BLaER1 treated with 17β-estradiol and CSF1 and Interleukin-3, amounts not matched to agents 10 nM and 100 nM (cell line): ENCODE measurements around the gene GRIN3A.

Experiments used
- H3K27ac ChIP-seq, 11 experiments: shearing (Covaris generic); formaldehyde crosslinking; 2 replicates each; pipeline ENCODE4 v1.8.1; 2022
- H3K27me3 ChIP-seq, 11 experiments: shearing (Covaris generic); formaldehyde crosslinking; 2 replicates each; pipeline ENCODE4 v1.8.1; 2022
- H3K36me3 ChIP-seq, 11 experiments: shearing (Covaris generic); formaldehyde crosslinking; 2 replicates each; pipeline ENCODE4 v1.8.1; 2022
- H3K4me1 ChIP-seq, 10 experiments: shearing (Covaris generic); formaldehyde crosslinking; 2 replicates each; pipeline ENCODE4 v1.8.1; 2022
- H3K4me2 ChIP-seq, 11 experiments: shearing (Covaris generic); formaldehyde crosslinking; 2 replicates each; pipeline ENCODE4 v1.8.1; 2022
- H3K4me3 ChIP-seq, 10 experiments: shearing (Covaris generic); formaldehyde crosslinking; 2 replicates each; pipeline ENCODE4 v1.8.1; 2022
- H3K9ac ChIP-seq, 11 experiments: shearing (Covaris generic); formaldehyde crosslinking; 2 replicates each; pipeline ENCODE4 v1.8.1; 2022
- H3K9me3 ChIP-seq, 11 experiments: shearing (Covaris generic); formaldehyde crosslinking; replicated peaks in 1 of 11; 2 replicates each; pipeline ENCODE4 v1.8.1; 2022
- H4K20me1 ChIP-seq, 11 experiments: shearing (Covaris generic); formaldehyde crosslinking; 2 replicates each; pipeline ENCODE4 v1.8.1; 2022
- Cebpa-rat ChIP-seq, 11 experiments: shearing (Covaris generic); IDR thresholded peaks; 2 replicates each; pipeline ENCODE4 v1.8.1; 2022

GRIN3A gene

DNA sequence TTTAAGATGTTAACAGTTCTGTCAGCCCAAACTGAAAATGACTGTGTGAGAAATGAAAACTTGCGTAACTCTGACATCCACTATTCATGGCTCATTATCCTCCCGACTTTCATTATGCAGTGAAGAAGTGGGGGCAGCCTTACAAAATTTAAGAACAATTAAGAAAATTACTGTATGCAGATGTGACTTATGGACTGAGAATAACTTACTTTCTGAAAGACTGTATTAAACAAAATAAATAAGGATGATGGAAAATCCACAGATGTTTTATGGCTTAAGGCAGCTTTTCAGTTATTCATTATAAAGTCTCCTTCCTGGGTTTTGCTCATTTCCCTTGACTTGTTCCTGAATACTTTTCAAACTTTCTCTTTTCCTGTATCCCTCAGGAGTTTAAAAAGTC lies 55.2 kb downstream of the GRIN3A start:
- Histone ChIP-seq H3K27ac (no peak overlapping the region), H3K4me1 (peaks cover 0 to 3% (median 0%) of the 10 kb centered on the region in 10 experiments; a peak in 2 of 20 replicates), H3K36me3 (no peaks in the 10 kb centered on the region), H4K20me1 (no peaks in the 10 kb centered on the region), H3K4me3 (no peak overlapping the region), H3K27me3 (no peaks in the 10 kb centered on the region), H3K4me2 (no peak overlapping the region), H3K9ac (no peak overlapping the region), H3K9me3 (no peaks in the 10 kb centered on the region)
- TF ChIP-seq Cebpa-rat (IDR thresholded peaks at IDR 0.05): no peak

DNA sequence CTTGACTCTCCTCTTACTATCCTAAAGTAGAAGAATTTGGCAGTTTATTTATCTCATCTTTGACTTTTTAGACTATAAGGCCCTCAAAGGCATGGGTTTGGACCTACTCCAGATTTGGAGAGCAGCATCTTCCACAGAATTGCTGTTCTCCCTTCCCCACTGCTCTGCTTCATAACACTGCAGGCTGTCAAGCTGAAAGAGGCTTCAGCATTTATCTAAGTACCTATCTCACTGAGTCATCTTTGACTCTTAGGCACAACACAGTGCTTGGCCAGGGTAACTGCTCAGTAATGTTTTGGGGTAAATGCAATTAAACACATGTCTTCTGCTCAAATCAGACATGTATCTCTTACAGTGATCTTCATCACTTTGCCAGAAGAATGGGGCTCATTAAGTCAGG lies 60.6 kb downstream of the GRIN3A start:
- Histone ChIP-seq H4K20me1 (no peaks in the 10 kb centered on the region), H3K27me3 (no peaks in the 10 kb centered on the region), H3K27ac (no peak overlapping the region), H3K4me1 (peaks cover 0 to 22% (median 3%) of the 10 kb centered on the region in 10 experiments; a peak in 9 of 20 replicates), H3K4me2 (no peak overlapping the region), H3K36me3 (no peaks in the 10 kb centered on the region), H3K9me3 (no peaks in the 10 kb centered on the region), H3K4me3 (no peak overlapping the region), H3K9ac (no peak overlapping the region)
- TF ChIP-seq Cebpa-rat (IDR thresholded peaks at IDR 0.05): no peak

DNA sequence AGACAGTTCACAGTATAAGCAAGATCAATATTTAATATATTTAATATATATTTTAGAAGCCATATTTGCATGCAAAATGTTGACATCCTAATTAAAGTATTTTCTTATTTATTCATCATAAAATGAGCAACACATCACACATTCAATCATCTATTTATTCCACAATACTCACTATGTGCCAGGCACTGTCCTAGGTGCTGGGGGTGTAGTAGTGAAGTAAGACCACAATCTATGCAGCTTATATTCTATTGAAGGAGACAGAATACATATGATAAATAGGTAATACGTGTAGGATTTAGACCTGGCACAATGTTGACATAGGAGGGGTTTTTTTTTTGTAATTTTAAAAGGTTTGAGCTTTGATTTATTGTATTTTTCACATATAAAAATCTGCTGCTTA lies 63.1 kb downstream of the GRIN3A start:
- H3K4me2 ChIP-seq: no peak overlapping the region
- no peak overlapping the region for H3K4me3 ChIP-seq
- no peaks in the 10 kb centered on the region for H3K36me3 ChIP-seq
- H3K27ac ChIP-seq: no peak overlapping the region
- H3K9ac ChIP-seq: no peak overlapping the region
- H3K4me1 ChIP-seq: peaks cover 0 to 25% (median 3%) of the 10 kb centered on the region in 10 experiments; a peak in 9 of 20 replicates
- H3K9me3 ChIP-seq: no peaks in the 10 kb centered on the region
- no peaks in the 10 kb centered on the region for H3K27me3 ChIP-seq
- TF ChIP-seq Cebpa-rat (IDR thresholded peaks at IDR 0.05): no peak
- H4K20me1 ChIP-seq: no peaks in the 10 kb centered on the region

DNA sequence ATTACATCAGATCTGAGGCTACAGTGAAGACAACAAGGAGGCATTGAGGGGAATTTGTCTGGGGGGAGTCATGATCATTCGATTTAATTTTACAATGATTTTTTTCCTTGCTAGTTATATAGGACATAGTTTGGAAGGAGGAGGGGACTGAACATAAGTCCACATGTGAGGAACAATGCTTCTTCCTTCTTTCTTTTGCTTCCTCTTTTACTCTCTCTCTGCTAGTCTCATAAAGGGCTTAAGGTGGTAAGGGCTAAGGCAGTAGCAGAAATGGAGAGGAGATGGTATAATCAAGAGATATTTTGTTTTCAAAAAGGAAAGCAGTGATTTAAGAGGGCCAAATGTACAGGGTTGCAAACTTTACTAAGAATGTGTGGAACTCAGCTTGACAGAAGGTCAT lies 64.3 kb downstream of the GRIN3A start:
- Histone ChIP-seq H3K27ac (no peak overlapping the region), H3K27me3 (no peaks in the 10 kb centered on the region), H4K20me1 (no peaks in the 10 kb centered on the region), H3K4me2 (peak overlapping the region in 5 of 11 experiments; percentile 1 to 53 (median 27); a peak in 6 of 22 replicates), H3K4me3 (no peak overlapping the region), H3K9ac (no peak overlapping the region), H3K36me3 (no peaks in the 10 kb centered on the region), H3K4me1 (peaks cover 0 to 25% (median 3%) of the 10 kb centered on the region in 10 experiments; a peak in 9 of 20 replicates), H3K9me3 (no peaks in the 10 kb centered on the region)
- TF ChIP-seq Cebpa-rat (IDR thresholded peaks at IDR 0.05): no peak

DNA sequence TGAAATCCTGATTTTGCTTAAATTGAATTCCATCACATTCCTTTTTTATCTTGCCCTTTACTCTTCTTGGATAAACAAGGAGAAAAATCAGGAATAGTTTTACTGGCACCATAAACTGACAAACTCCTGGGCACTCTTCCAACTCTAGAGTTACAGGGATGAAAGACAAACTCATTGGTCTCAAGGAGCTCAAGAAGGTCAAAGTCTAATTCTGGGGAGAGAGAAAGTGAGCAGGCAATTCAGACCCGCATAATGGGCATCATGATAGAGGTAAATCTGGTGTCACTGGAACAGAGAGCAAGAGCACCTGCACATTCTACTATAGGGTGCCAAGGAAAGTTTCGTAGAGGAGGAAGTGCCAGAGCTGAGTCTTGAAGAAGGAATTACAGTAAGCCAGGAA lies 64.8 kb downstream of the GRIN3A start:
- no peaks in the 10 kb centered on the region for H4K20me1 ChIP-seq
- H3K27ac ChIP-seq: no peak overlapping the region
- H3K9ac ChIP-seq: no peak overlapping the region
- no peak for TF ChIP-seq Cebpa-rat (IDR thresholded peaks at IDR 0.05)
- H3K27me3 ChIP-seq: no peaks in the 10 kb centered on the region
- peaks cover 0 to 25% (median 3%) of the 10 kb centered on the region in 10 experiments; a peak in 9 of 20 replicates for H3K4me1 ChIP-seq
- H3K9me3 ChIP-seq: no peaks in the 10 kb centered on the region
- H3K4me2 ChIP-seq: peak overlapping the region in 5 of 11 experiments; percentile 1 to 53 (median 27); a peak in 6 of 22 replicates
- no peaks in the 10 kb centered on the region for H3K36me3 ChIP-seq
- H3K4me3 ChIP-seq: no peak overlapping the region

DNA sequence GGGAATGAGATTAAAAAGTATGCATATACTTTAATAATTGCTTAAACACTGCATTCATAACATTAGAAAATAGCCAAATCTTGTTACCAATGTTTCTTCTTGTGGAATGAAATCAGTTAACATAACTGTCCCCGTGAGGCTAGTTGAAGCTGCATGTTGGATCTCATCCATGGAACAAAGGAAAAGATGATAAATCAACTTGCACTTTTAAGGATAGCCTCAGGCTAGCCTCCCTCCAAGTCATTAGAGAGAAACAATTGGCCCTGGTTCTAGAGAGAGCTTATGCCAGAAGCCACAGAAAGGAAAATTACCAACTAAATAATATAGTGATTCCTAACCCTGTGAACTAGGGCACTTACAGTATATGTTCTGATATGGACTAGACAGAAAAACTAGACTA lies 66.9 kb downstream of the GRIN3A start:
- Histone ChIP-seq H3K27me3 (no peaks in the 10 kb centered on the region), H3K36me3 (no peaks in the 10 kb centered on the region), H3K4me2 (no peak overlapping the region), H3K9ac (no peak overlapping the region), H3K9me3 (no peaks in the 10 kb centered on the region), H3K4me1 (peaks cover 0 to 25% (median 3%) of the 10 kb centered on the region in 10 experiments; a peak in 9 of 20 replicates), H3K27ac (no peak overlapping the region), H4K20me1 (no peaks in the 10 kb centered on the region), H3K4me3 (no peak overlapping the region)
- TF ChIP-seq Cebpa-rat (IDR thresholded peaks at IDR 0.05): no peak

DNA sequence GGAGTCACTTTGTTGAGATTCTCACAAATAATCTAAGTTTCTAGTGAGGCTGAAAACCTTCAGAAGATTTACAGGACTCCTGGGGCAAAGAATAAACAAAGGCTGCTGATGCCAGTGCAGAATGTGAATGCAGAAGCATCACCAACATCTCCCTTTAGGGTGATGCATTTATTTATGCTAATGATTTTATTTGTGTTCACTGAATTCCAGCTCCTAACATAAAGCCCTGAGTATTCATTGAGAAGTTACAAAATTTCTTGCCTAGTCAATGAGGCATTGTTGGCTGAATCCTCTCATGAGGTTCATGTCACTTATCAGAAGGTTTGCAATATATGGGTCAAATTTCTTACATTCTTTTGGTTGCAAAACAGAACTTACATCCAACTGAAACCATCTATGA lies 70.0 kb downstream of the GRIN3A start:
- no peak overlapping the region for H3K9ac ChIP-seq
- no peak overlapping the region for H3K4me3 ChIP-seq
- H3K9me3 ChIP-seq: no peaks in the 10 kb centered on the region
- H3K4me1 ChIP-seq: peaks cover 0 to 9% (median 0%) of the 10 kb centered on the region in 10 experiments; a peak in 5 of 20 replicates
- no peaks in the 10 kb centered on the region for H4K20me1 ChIP-seq
- no peaks in the 10 kb centered on the region for H3K27me3 ChIP-seq
- TF ChIP-seq Cebpa-rat (IDR thresholded peaks at IDR 0.05): no peak
- H3K4me2 ChIP-seq: no peak overlapping the region
- no peaks in the 10 kb centered on the region for H3K36me3 ChIP-seq
- H3K27ac ChIP-seq: no peak overlapping the region

DNA sequence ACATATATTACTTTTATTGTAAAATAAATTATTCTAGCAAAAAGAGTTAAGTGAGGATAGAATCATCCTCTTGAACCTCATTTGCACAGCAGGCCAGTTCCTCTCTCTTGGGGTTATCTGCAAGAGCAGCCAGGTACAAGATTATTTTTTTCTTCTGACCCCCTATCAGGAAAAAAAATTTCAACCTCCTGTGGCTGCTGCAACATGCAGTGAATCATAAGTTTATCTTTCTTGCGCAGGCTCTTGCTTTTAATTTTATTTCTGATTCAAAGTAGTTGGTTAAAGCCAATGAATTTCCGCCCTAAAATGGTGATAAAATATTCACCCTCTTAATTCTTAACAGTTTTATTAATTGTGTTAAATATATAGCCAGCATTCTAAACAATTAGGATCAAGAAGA lies 74.0 kb downstream of the GRIN3A start:
- no peak overlapping the region for H3K4me2 ChIP-seq
- no peaks in the 10 kb centered on the region for H3K36me3 ChIP-seq
- no peak overlapping the region for H3K9ac ChIP-seq
- no peaks in the 10 kb centered on the region for H4K20me1 ChIP-seq
- TF ChIP-seq Cebpa-rat (IDR thresholded peaks at IDR 0.05): no peak
- H3K4me3 ChIP-seq: no peak overlapping the region
- H3K4me1 ChIP-seq: no peaks in the 10 kb centered on the region
- no peaks in the 10 kb centered on the region; a peak in 1 of 22 replicates for H3K27me3 ChIP-seq
- no peaks in the 10 kb centered on the region for H3K9me3 ChIP-seq
- H3K27ac ChIP-seq: no peak overlapping the region

DNA sequence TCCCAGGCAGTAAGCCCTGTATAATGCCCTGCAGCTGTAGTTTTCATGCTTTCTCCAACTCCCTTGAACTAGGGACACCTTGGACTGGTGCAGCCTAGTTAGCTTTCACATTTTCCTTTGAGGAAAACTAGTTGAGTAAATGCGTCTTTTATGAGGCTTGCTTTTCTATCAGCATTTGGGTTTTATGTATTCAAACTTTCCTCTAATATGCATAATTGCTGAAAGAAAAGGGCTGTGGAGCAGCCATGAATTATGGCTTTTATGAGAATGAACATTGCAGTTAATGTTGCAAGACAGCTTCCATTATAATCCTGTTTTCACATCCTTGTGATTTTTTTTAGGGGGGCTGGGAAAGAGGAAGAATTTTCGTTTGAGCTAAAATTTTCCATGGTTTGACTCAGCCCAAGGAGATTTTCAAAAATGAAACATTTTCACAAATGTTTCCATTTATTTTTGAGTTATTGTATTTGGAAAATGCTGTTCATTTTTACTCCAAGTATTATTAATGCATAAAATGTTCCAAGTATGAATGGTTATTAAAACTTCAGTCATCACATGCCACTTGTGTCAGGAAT lies 85.8 kb downstream of the GRIN3A start:
- no peaks in the 10 kb centered on the region for H3K27me3 ChIP-seq
- no peak overlapping the region for H3K4me2 ChIP-seq
- H3K36me3 ChIP-seq: no peaks in the 10 kb centered on the region
- no peaks in the 10 kb centered on the region for H3K9me3 ChIP-seq
- H4K20me1 ChIP-seq: no peaks in the 10 kb centered on the region
- no peaks in the 10 kb centered on the region for H3K4me1 ChIP-seq
- H3K4me3 ChIP-seq: no peak overlapping the region
- H3K9ac ChIP-seq: no peak overlapping the region
- H3K27ac ChIP-seq: no peak overlapping the region
- no peak for TF ChIP-seq Cebpa-rat (IDR thresholded peaks at IDR 0.05)

DNA sequence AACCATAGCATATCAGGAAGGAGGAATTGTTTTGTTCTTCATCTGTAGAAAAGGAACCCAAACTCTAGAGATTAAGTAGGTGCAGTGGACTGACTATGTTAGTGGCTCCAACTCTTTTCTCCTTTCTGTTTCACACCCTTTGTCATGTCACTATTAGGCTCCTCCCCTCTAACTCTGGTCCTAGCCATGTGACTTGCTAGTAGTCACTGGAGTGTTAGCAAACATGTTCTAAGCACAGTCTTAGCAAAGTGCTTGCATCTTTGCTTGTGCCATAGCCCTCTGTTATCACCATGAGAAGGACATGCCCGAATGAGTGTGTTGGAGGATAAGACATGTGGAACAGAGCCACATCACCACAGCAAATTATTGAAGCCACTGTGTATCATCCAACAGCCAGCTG lies 88.3 kb downstream of the GRIN3A start:
- H3K9me3 ChIP-seq: no peaks in the 10 kb centered on the region
- no peaks in the 10 kb centered on the region for H3K27me3 ChIP-seq
- no peak overlapping the region for H3K4me2 ChIP-seq
- TF ChIP-seq Cebpa-rat (IDR thresholded peaks at IDR 0.05): no peak
- H3K27ac ChIP-seq: no peak overlapping the region
- no peaks in the 10 kb centered on the region for H4K20me1 ChIP-seq
- no peak overlapping the region for H3K4me3 ChIP-seq
- no peaks in the 10 kb centered on the region for H3K36me3 ChIP-seq
- no peak overlapping the region for H3K9ac ChIP-seq
- no peaks in the 10 kb centered on the region for H3K4me1 ChIP-seq
